Upper lobe of right lung (tissue), 1 donor: ENCODE results near the gene STRBP. TPM values are rescaled to one million over a fixed set of nuclear protein-coding genes. Genes with fewer than 3 reads are reported as not detected.

ENCODE experiments used
- ATAC-seq: fragments of 200-7000 bp; cut with Tn5 transposase; one replicate; pipeline ENCODE4 v1.9.1; 2020; ENCODE audit warnings: mild to moderate bottlenecking, moderate library complexity
- DNase-seq: peaks from one replicate; pipeline ENCODE4 v3.0.0-alpha.2; 2020
- H3K27ac ChIP-seq: fragments of 200-600 bp; one replicate; pipeline ENCODE4 v1.8.0; 2022
- H3K27me3 ChIP-seq: fragments of 200-600 bp; one replicate; pipeline ENCODE4 v1.8.0; 2022; ENCODE audit warnings: mild to moderate bottlenecking
- H3K36me3 ChIP-seq: fragments of 200-600 bp; one replicate; pipeline ENCODE4 v1.8.0; 2022
- H3K4me1 ChIP-seq: fragments of 200-600 bp; one replicate; pipeline ENCODE4 v1.8.0; 2022
- H3K4me3 ChIP-seq: fragments of 200-600 bp; one replicate; pipeline ENCODE4 v1.8.0; 2022; ENCODE audit warnings: mild to moderate bottlenecking
- H3K9me3 ChIP-seq: fragments of 200-600 bp; one replicate; pipeline ENCODE4 v1.8.0; 2022
- intact Hi-C: fragments of 100-400 bp; cut with DNase I; formaldehyde crosslinking; loops from one replicate; pipeline ENCODE4 v1.11.0; 2022
- total RNA-seq: library from RNA; stranded (reverse); fragmentation: NEBNext Ultra II Directional; extraction: Animal tissue kit (Norgen Biotek cat#: 25700); gene quantifications from one replicate; pipeline ENCODE4 v1.2.1, GENCODE V29; 2021
- TF ChIP-seq, protein P1 (sequence below): fragments of 200-600 bp; IDR thresholded peaks from one replicate; pipeline ENCODE4 v1.8.0; 2022; ENCODE audit warnings: antibody characterized with exemption
- donor health status: DM: no; HTN: yes; CAD: no; lungs with severe emphysema.

The STRBP gene
- total RNA-seq, 1 donor from 2014 or later: 24.7 TPM

DNA sequence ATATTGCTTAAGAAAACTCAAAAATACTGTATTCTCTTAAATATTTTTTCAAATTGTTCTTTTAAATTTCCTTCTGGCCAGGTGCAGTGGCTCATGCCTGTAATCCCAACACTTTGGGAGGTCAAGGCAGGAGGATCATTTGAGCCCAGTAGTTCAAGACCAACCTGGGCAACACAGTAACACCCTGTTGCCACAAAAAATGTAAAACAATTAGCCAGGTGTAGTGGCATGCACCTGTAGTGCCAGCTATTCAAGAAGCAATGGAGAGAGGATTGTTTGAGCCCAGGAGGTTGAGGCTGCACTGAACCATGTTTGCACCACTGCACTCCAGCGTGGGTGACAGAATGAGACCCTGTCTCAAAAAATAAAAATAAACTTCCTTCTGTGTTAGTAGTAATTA, 94.3 kb downstream of the STRBP start:
- DNase-seq: no peak
- intact Hi-C loops: no loop called here
- ATAC-seq: no peak
- no peak overlapping the region for H3K27ac ChIP-seq
- no peaks in the 10 kb centered on the region for H3K4me1 ChIP-seq
- no peaks in the 10 kb centered on the region for H3K9me3 ChIP-seq
- H3K4me3 ChIP-seq: no peak overlapping the region
- no peaks in the 10 kb centered on the region for H3K27me3 ChIP-seq
- TF ChIP-seq, protein P1, sequence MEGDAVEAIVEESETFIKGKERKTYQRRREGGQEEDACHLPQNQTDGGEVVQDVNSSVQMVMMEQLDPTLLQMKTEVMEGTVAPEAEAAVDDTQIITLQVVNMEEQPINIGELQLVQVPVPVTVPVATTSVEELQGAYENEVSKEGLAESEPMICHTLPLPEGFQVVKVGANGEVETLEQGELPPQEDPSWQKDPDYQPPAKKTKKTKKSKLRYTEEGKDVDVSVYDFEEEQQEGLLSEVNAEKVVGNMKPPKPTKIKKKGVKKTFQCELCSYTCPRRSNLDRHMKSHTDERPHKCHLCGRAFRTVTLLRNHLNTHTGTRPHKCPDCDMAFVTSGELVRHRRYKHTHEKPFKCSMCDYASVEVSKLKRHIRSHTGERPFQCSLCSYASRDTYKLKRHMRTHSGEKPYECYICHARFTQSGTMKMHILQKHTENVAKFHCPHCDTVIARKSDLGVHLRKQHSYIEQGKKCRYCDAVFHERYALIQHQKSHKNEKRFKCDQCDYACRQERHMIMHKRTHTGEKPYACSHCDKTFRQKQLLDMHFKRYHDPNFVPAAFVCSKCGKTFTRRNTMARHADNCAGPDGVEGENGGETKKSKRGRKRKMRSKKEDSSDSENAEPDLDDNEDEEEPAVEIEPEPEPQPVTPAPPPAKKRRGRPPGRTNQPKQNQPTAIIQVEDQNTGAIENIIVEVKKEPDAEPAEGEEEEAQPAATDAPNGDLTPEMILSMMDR: no peak
- no peaks in the 10 kb centered on the region for H3K36me3 ChIP-seq

- Histone ChIP-seq H3K27me3 (no peaks in the 10 kb centered on the region), H3K36me3 (no peaks in the 10 kb centered on the region), H3K4me3 (no peak overlapping the region), H3K27ac (no peak overlapping the region), H3K9me3 (no peaks in the 10 kb centered on the region), H3K4me1 (no peaks in the 10 kb centered on the region)
- TF ChIP-seq, protein P1: no peak
- ATAC-seq: no peak
- intact Hi-C loops: no loop called here
- DNase-seq: no peak
Measured at GRCh38 chr9:123169926-123170325, 98.5 kb downstream of the STRBP start.

DNA sequence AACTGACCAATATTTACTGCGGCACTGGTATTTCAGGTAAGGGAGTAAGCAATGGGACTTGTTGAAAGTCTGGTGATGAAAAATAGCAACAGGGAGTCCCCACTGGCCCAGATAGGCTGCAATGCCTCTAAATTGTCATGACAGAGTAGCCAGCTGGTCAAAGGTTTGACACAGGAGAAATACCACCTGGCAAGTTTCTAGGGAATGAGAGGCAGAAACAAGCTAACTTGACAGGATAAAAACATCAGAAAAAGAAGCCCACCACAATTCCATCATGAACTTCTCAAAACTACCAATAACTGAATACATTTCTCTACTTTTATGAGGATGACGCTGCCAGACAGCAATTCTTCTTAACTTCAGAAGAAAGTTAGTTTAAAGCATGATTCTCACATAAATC, 99.8 kb downstream of the STRBP start:
- ATAC-seq: no peak
- intact Hi-C loops: no loop called here
- H3K9me3 ChIP-seq: no peaks in the 10 kb centered on the region
- no peaks in the 10 kb centered on the region for H3K36me3 ChIP-seq
- DNase-seq: no peak
- no peaks in the 10 kb centered on the region for H3K4me1 ChIP-seq
- no peak overlapping the region for H3K27ac ChIP-seq
- TF ChIP-seq, protein P1: no peak
- no peak overlapping the region for H3K4me3 ChIP-seq
- H3K27me3 ChIP-seq: no peaks in the 10 kb centered on the region

DNA sequence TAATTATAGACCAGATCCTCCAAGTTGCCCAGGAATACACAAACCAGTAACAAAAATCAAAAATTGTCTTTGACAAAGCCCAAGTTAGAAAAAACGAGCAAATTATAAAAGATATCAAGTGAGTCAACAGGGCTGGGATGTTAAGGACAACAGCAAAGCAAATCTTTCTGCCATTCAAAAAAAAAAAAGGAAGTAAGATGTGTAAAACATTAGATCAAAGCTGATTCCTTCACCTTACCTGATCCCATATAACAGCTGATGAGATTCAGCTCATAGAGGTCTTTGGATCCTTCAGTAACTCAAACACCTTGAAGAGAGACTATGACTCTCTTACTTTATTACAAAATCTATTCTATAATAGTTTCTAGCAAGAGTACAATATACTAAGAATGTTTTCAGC, 100.9 kb downstream of the STRBP start:
- Histone ChIP-seq H3K27me3 (no peaks in the 10 kb centered on the region), H3K9me3 (no peaks in the 10 kb centered on the region), H3K4me1 (no peaks in the 10 kb centered on the region), H3K4me3 (no peak overlapping the region), H3K36me3 (no peaks in the 10 kb centered on the region), H3K27ac (no peak overlapping the region)
- ATAC-seq (no peak), DNase-seq (no peak)
- intact Hi-C loops: no loop called here
- TF ChIP-seq, protein P1: no peak

DNA sequence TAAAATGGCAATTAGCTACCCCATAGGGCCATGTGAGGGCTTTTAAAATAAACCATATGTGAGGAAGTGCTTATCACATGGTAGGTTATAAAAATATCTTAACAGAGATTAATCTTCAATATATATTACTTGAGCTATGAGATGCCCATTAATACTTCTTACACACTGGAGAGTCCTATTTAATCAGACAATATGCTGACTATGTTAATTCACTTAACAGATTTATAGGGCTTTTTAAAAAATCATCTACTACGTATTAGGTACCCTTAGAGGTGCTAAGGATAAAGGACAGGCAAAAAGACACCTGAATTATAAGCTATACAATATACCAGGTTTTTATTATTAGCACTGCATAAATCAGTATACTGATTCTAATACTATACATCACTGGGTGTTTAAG, 102.6 kb downstream of the STRBP start:
- Histone ChIP-seq H3K9me3 (no peaks in the 10 kb centered on the region), H3K27me3 (no peaks in the 10 kb centered on the region), H3K36me3 (no peaks in the 10 kb centered on the region), H3K4me3 (no peak overlapping the region), H3K4me1 (no peaks in the 10 kb centered on the region), H3K27ac (no peak overlapping the region)
- no peak for DNase-seq
- TF ChIP-seq, protein P1: no peak
- no peak for ATAC-seq
- intact Hi-C loops: no loop called here

DNA sequence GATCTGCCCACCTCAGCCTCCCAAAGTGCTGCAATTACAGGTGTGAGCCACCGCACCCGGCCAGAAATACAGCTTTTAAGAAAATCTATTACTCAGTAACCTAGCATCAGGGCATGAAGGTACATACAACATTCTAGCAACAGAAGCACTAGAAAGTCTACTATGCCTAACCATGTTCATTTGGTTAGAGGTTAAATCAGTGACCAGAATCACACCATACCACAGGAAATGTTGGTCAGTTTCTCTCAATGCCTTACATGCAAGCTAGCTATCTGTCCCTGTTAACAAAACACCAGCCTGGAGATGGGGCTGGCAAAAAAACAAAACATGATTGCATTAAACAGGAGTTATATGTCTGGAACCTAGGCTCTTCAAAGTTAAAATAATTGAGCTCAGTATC, 104.1 kb downstream of the STRBP start:
- DNase-seq (no peak), ATAC-seq (no peak)
- TF ChIP-seq, protein P1: no peak
- Histone ChIP-seq H3K4me3 (no peak overlapping the region), H3K27ac (no peak overlapping the region), H3K9me3 (no peaks in the 10 kb centered on the region), H3K4me1 (no peaks in the 10 kb centered on the region), H3K27me3 (no peaks in the 10 kb centered on the region), H3K36me3 (no peaks in the 10 kb centered on the region)
- intact Hi-C loops: no loop called here
